ENCODE data around the gene CTSD. TPM values are rescaled to one million over a fixed set of nuclear protein-coding genes. Genes with fewer than 3 reads are reported as not detected.

The CTSD gene
- total RNA-seq, 1 experiment from 2014 or later: 127 TPM

GRCh38 chr11:1776331-1776851 lies 12.7 kb upstream of the CTSD start:
- no peaks in the 10 kb centered on the region for H3K9me3 ChIP-seq (ENCODE audit: control insufficient read depth in 1 of 2, insufficient read depth in 1 of 2, low read depth in 1 of 2, low read length in 2 of 2)
- H2AFZ ChIP-seq (ENCODE audit: low read depth, low read length, poor library complexity, severe bottlenecking): no peak overlapping the region
- no peak overlapping the region for H3K27ac ChIP-seq (ENCODE audit: low read depth, low read length)
- H3K4me1 ChIP-seq (ENCODE audit: control insufficient read depth in 1 of 2, insufficient read depth in 2 of 2, low read length in 2 of 2): peaks cover 17 to 40% of the 10 kb centered on the region in 2 experiments
- no peaks in the 10 kb centered on the region for H3K79me2 ChIP-seq (ENCODE audit: insufficient read depth, low read length)
- H3K9me2 ChIP-seq (ENCODE audit: insufficient read depth): no peaks in the 10 kb centered on the region
- no peak overlapping the region for H3K4me3 ChIP-seq (replicated peaks in 1 of 2; ENCODE audit: low read depth in 1 of 2, low read length in 2 of 2)
- intact Hi-C loops (cut with micrococcal nuclease): no loop called here
- ChIA-PET POLR2A (no interaction called here), CTCF (no interaction called here), RAD21 (ENCODE audit: low non-redundant PET in 1 of 2, low total read pairs in 2 of 2, uncharacterized antibody in 2 of 2, unreplicated experiment in 2 of 2) (no interaction called here)
- H3K27me3 ChIP-seq (ENCODE audit: insufficient read depth, low read length): no peaks in the 10 kb centered on the region
- BruUV-seq (replicated peaks): no TSS peak
- DNase-seq (ENCODE audit: low read depth, low spot score): no peak
- no peak overlapping the region for H3K4me2 ChIP-seq (ENCODE audit: low read length)
- no peaks in the 10 kb centered on the region for H3K36me3 ChIP-seq (ENCODE audit: control insufficient read depth in 1 of 2, insufficient read depth in 2 of 2, low read length in 2 of 2)
- H4K20me1 ChIP-seq (ENCODE audit: insufficient read depth): no peaks in the 10 kb centered on the region
- no peak for ATAC-seq
- H3K9ac ChIP-seq (ENCODE audit: low read length): no peak overlapping the region
- TF ChIP-seq EZH2phosphoT487 (IDR thresholded peaks at IDR 0.05; ENCODE audit: borderline replicate concordance) (no peak), POLR2A (IDR thresholded peaks at IDR 0.05; ENCODE audit: borderline replicate concordance, extremely low read depth, insufficient read depth, insufficient read length) (no peak), TCF7L2 (IDR thresholded peaks at IDR 0.05; ENCODE audit: borderline replicate concordance, extremely low read depth, insufficient read depth, insufficient read length) (no peak), RAD21 (IDR thresholded peaks at IDR 0.05; ENCODE audit: low read depth) (no peak)

- peaks cover 17 to 51% of the 10 kb centered on the region in 2 experiments for H3K4me1 ChIP-seq (ENCODE audit: control insufficient read depth in 1 of 2, insufficient read depth in 2 of 2, low read length in 2 of 2)
Measured at GRCh38 chr11:1774886-1775285, 11.2 kb upstream of the CTSD start.

More at GRCh38 chr11:1774886-1775285, 11.2 kb upstream of the CTSD start:
- H4K20me1 ChIP-seq (ENCODE audit: insufficient read depth): no peaks in the 10 kb centered on the region
- no peaks in the 10 kb centered on the region for H3K27me3 ChIP-seq (ENCODE audit: insufficient read depth, low read length)
- BruUV-seq (replicated peaks): no TSS peak
- H3K4me3 ChIP-seq (replicated peaks in 1 of 2; ENCODE audit: low read depth in 1 of 2, low read length in 2 of 2): no peak overlapping the region
- TF ChIP-seq MAX (IDR thresholded peaks at IDR 0.05): no peak
- no peak for TF ChIP-seq EGR1 (IDR thresholded peaks at IDR 0.05; ENCODE audit: low read depth)
- TF ChIP-seq CEBPB (IDR thresholded peaks at IDR 0.05; ENCODE audit: low read depth): no peak
- TF ChIP-seq YY1 (IDR thresholded peaks at IDR 0.05; ENCODE audit: extremely low read depth, insufficient replicate concordance, low read depth, low read length): no peak
- TF ChIP-seq RAD21 (IDR thresholded peaks at IDR 0.05; ENCODE audit: low read depth): no peak
- TF ChIP-seq ZFX (IDR thresholded peaks at IDR 0.05): no peak
- TF ChIP-seq SP1 (IDR thresholded peaks at IDR 0.05; ENCODE audit: low read depth): no peak
- TF ChIP-seq ZNF274 (IDR thresholded peaks at IDR 0.05; ENCODE audit: low read depth, low read length): no peak
- no peak for TF ChIP-seq TCF7L2 (IDR thresholded peaks at IDR 0.05; ENCODE audit: borderline replicate concordance, extremely low read depth, insufficient read depth, insufficient read length)
- no peak for TF ChIP-seq ZBTB33 (IDR thresholded peaks at IDR 0.05; ENCODE audit: extremely low read depth, insufficient replicate concordance, low read length)
- TF ChIP-seq SRF (IDR thresholded peaks at IDR 0.05; ENCODE audit: low read depth): no peak
- TF ChIP-seq CBX3 (IDR thresholded peaks at IDR 0.05; ENCODE audit: low read depth): no peak
- ChIA-PET CTCF (no interaction called here), POLR2A (no interaction called here), RAD21 (ENCODE audit: low non-redundant PET in 1 of 2, low total read pairs in 2 of 2, uncharacterized antibody in 2 of 2, unreplicated experiment in 2 of 2) (no interaction called here)
- no peaks in the 10 kb centered on the region for H3K36me3 ChIP-seq (ENCODE audit: control insufficient read depth in 1 of 2, insufficient read depth in 2 of 2, low read length in 2 of 2)
- H3K79me2 ChIP-seq (ENCODE audit: insufficient read depth, low read length): no peaks in the 10 kb centered on the region
- no peak overlapping the region for H2AFZ ChIP-seq (ENCODE audit: low read depth, low read length, poor library complexity, severe bottlenecking)
- no peak overlapping the region for H3K9ac ChIP-seq (ENCODE audit: low read length)
- H3K9me2 ChIP-seq (ENCODE audit: insufficient read depth): no peaks in the 10 kb centered on the region
- intact Hi-C loops (cut with micrococcal nuclease): no loop called here
- H3K27ac ChIP-seq (ENCODE audit: low read depth, low read length): no peak overlapping the region
- DNase-seq (ENCODE audit: low read depth, low spot score) (no peak), ATAC-seq (no peak)
- no peak overlapping the region for H3K4me2 ChIP-seq (ENCODE audit: low read length)
- no peaks in the 10 kb centered on the region for H3K9me3 ChIP-seq (ENCODE audit: control insufficient read depth in 1 of 2, insufficient read depth in 1 of 2, low read depth in 1 of 2, low read length in 2 of 2)

Measured in HCT116 (cell line).